Parathyroid adenoma (tissue), 2 donors: ENCODE data around the gene UGT2A2.

ENCODE experiments used
- H2AFZ ChIP-seq: fragments of 300-600 bp; sonication (generic); one replicate; pipeline ENCODE4 v1.7.0; 2017; ENCODE audit warnings: antibody characterized with exemption, mild to moderate bottlenecking
- H3K27ac ChIP-seq: fragments of 300-600 bp; sonication (generic); one replicate; pipeline ENCODE4 v1.7.0; 2017
- H3K27me3 ChIP-seq: fragments of 300-600 bp; sonication (generic); one replicate; pipeline ENCODE4 v1.7.0; 2017; ENCODE audit warnings: low read length; ENCODE audit not compliant: control insufficient read depth, insufficient read depth
- H3K36me3 ChIP-seq: fragments of 300-600 bp; sonication (generic); one replicate; pipeline ENCODE4 v1.7.0; 2017; ENCODE audit warnings: low read length; ENCODE audit not compliant: control insufficient read depth, insufficient read depth
- H3K4me1 ChIP-seq: fragments of 300-600 bp; sonication (generic); one replicate; pipeline ENCODE4 v1.7.0; 2017; ENCODE audit warnings: control low read depth
- H3K4me2 ChIP-seq: fragments of 300-600 bp; sonication (generic); one replicate; pipeline ENCODE4 v1.7.0; 2017; ENCODE audit warnings: low read length
- H3K4me3 ChIP-seq: fragments of 300-600 bp; sonication (generic); one replicate; pipeline ENCODE4 v1.7.0; 2017; ENCODE audit warnings: low read depth, low read length
- H3K79me2 ChIP-seq: fragments of 300-600 bp; sonication (generic); one replicate; pipeline ENCODE4 v1.7.0; 2017; ENCODE audit warnings: control low read depth
- H3K9ac ChIP-seq: fragments of 300-600 bp; sonication (generic); one replicate; pipeline ENCODE4 v1.7.0; 2017; ENCODE audit warnings: mild to moderate bottlenecking
- H3K9me3 ChIP-seq: fragments of 300-600 bp; sonication (generic); one replicate; pipeline ENCODE4 v1.7.0; 2017; ENCODE audit warnings: low read length; ENCODE audit not compliant: control insufficient read depth
- TF ChIP-seq, protein P1 (sequence below): fragments of 300-600 bp; sonication (generic); IDR thresholded peaks from one replicate; pipeline ENCODE4 v1.7.0; 2017; ENCODE audit warnings: antibody characterized with exemption, mild to moderate bottlenecking
- donor health status: primary hyperparathyroidism.

UGT2A2 gene

DNA sequence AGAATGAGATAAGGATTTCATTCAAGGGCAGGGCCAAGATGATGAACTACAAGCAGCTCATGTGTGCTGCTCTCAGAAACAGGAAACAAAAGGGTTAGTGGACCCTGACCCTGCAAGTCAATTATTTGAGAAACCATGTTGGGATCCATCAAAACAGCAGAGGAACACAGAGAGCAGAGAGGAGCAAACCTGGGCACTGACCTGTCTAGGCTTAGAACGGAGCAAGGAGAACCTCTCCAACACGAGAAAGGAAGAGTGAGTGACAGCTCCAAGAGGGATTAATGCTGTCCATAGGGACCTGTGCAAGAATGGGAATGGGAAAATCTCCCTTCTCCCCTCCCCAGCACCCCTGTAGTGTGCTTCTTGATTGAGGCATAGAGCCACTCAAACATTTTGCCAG lies 89.8 kb downstream of the UGT2A2 start:
- H3K79me2 ChIP-seq: no peaks in the 10 kb centered on the region
- no peaks in the 10 kb centered on the region for H3K27me3 ChIP-seq
- H3K36me3 ChIP-seq: no peaks in the 10 kb centered on the region
- H3K27ac ChIP-seq: no peak overlapping the region
- no peak overlapping the region for H3K4me2 ChIP-seq
- H3K9me3 ChIP-seq: no peaks in the 10 kb centered on the region
- H3K9ac ChIP-seq: no peak overlapping the region
- no peak overlapping the region for H2AFZ ChIP-seq
- no peaks in the 10 kb centered on the region for H3K4me1 ChIP-seq
- H3K4me3 ChIP-seq: no peak overlapping the region
- TF ChIP-seq, protein P1, sequence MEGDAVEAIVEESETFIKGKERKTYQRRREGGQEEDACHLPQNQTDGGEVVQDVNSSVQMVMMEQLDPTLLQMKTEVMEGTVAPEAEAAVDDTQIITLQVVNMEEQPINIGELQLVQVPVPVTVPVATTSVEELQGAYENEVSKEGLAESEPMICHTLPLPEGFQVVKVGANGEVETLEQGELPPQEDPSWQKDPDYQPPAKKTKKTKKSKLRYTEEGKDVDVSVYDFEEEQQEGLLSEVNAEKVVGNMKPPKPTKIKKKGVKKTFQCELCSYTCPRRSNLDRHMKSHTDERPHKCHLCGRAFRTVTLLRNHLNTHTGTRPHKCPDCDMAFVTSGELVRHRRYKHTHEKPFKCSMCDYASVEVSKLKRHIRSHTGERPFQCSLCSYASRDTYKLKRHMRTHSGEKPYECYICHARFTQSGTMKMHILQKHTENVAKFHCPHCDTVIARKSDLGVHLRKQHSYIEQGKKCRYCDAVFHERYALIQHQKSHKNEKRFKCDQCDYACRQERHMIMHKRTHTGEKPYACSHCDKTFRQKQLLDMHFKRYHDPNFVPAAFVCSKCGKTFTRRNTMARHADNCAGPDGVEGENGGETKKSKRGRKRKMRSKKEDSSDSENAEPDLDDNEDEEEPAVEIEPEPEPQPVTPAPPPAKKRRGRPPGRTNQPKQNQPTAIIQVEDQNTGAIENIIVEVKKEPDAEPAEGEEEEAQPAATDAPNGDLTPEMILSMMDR: no peak

DNA sequence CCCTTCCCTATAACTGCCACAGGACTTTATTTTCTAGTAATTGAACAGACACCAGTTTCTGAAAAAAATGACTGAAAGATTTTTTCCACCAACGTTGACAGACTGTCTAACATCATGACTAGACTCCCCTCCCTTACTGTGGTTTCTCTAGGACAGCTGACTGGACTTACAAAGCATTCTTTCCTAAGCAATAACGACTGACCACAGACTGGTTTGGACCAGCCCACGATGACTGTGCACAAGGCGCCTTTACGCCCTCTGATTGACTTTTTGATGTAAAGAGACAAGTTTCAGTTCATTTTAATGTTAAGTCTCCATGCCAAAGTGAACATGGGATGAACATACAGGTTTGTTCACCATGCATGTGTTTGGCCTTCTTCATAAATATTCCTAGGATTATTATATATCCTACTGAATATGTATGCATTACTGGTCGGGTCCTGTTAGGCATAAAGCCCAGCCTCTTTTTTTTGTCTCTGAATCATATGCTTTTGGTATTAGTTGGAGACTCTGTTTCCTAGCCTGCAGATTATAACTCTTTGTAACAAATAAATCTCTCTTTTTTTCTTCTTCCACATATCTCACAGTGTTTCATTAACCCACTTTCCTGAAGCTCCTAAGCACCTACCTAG lies 93.2 kb downstream of the UGT2A2 start:
- Histone ChIP-seq H3K9me3 (no peaks in the 10 kb centered on the region), H3K36me3 (no peaks in the 10 kb centered on the region), H3K79me2 (no peaks in the 10 kb centered on the region), H3K4me3 (no peak overlapping the region), H3K27me3 (no peaks in the 10 kb centered on the region), H3K27ac (no peak overlapping the region), H3K9ac (no peak overlapping the region), H3K4me2 (no peak overlapping the region), H3K4me1 (no peaks in the 10 kb centered on the region), H2AFZ (no peak overlapping the region)
- TF ChIP-seq, protein P1: no peak
